Neuronal stem cell (in vitro differentiated cells): ENCODE results near the gene CD36.

Source experiments
- DNase-seq: peaks from one replicate; pipeline ENCODE4 v3.0.0-alpha.2; 2013; ENCODE audit warnings: low spot score
- H2AFZ ChIP-seq: one replicate; pipeline ENCODE4 v1.6.1; 2013; ENCODE audit warnings: mild to moderate bottlenecking, low read length, inconsistent platforms
- H2AK5ac ChIP-seq: 2 replicates; pipeline ENCODE4 v1.6.1; 2013; ENCODE audit warnings: low read depth, mild to moderate bottlenecking, inconsistent platforms, low read length, moderate library complexity, mixed read lengths
- H2BK120ac ChIP-seq: 2 replicates; pipeline ENCODE4 v1.6.1; 2013; ENCODE audit warnings: low read depth, mild to moderate bottlenecking, inconsistent platforms, low read length, moderate library complexity, mixed read lengths
- H2BK12ac ChIP-seq: one replicate; pipeline ENCODE4 v1.6.1; 2013; ENCODE audit warnings: low read length, inconsistent platforms
- H2BK15ac ChIP-seq: 2 replicates; pipeline ENCODE4 v1.6.1; 2013; ENCODE audit warnings: mild to moderate bottlenecking, low read length, inconsistent platforms, mixed read lengths
- H2BK5ac ChIP-seq: one replicate; pipeline ENCODE4 v1.6.1; 2013; ENCODE audit warnings: inconsistent platforms, mild to moderate bottlenecking, low read length, moderate library complexity
- H3K14ac ChIP-seq: one replicate; pipeline ENCODE4 v1.6.1; 2013; ENCODE audit warnings: low read length, inconsistent platforms
- H3K18ac ChIP-seq: 2 replicates; pipeline ENCODE4 v1.6.1; 2013; ENCODE audit warnings: low read length, inconsistent platforms
- H3K23ac ChIP-seq: 2 replicates; pipeline ENCODE4 v1.6.1; 2013; ENCODE audit warnings: low read depth, mild to moderate bottlenecking, mixed read lengths, low read length, inconsistent platforms; ENCODE audit not compliant: poor library complexity
- H3K27ac ChIP-seq: replicated peaks from 3 replicates; pipeline ENCODE4 v1.5.1; 2013; ENCODE audit warnings: low read length, inconsistent platforms
- H3K27me3 ChIP-seq, 3 experiments: 2 replicates each; pipeline ENCODE4 v1.6.1; 2013; ENCODE audit warnings: low read length in 3 of 3, mild to moderate bottlenecking in 2 of 3, inconsistent platforms in 1 of 3, low read depth in 1 of 3, mixed read lengths in 1 of 3, moderate library complexity in 1 of 3; ENCODE audit not compliant: control insufficient read depth in 3 of 3, insufficient read depth in 3 of 3
- H3K36me3 ChIP-seq, 2 donors: replicated peaks in 1 of 2; 2 replicates each; pipeline ENCODE4 v1.6.1; 2013; ENCODE audit warnings: low read length in 2 of 2; ENCODE audit not compliant: control insufficient read depth in 2 of 2, insufficient read depth in 2 of 2
- H3K4ac ChIP-seq: 2 replicates; pipeline ENCODE4 v1.6.1; 2013; ENCODE audit warnings: inconsistent platforms, mild to moderate bottlenecking, low read length, moderate library complexity
- H3K4me1 ChIP-seq, 2 donors: 1 replicate in 1 of 2; 2 replicates in 1 of 2; pipeline ENCODE4 v1.6.1; 2013; ENCODE audit warnings: low read length in 2 of 2, low read depth in 1 of 2; ENCODE audit not compliant: control insufficient read depth in 2 of 2, insufficient read depth in 1 of 2
- H3K4me2 ChIP-seq: one replicate; pipeline ENCODE4 v1.6.1; 2013; ENCODE audit warnings: mild to moderate bottlenecking, low read length, inconsistent platforms; ENCODE audit not compliant: insufficient read depth, poor library complexity, severe bottlenecking
- H3K4me3 ChIP-seq, 2 donors: 2 replicates each; pipeline ENCODE4 v1.5.1; 2013; ENCODE audit warnings: low read length in 2 of 2, mild to moderate bottlenecking in 2 of 2, inconsistent platforms in 1 of 2, moderate library complexity in 1 of 2
- H3K79me1 ChIP-seq: one replicate; pipeline ENCODE4 v1.6.1; 2013; ENCODE audit warnings: low read depth, mild to moderate bottlenecking, inconsistent platforms, low read length, moderate library complexity
- H3K9ac ChIP-seq: one replicate; pipeline ENCODE4 v1.6.1; 2013; ENCODE audit warnings: mild to moderate bottlenecking, low read depth, low read length, inconsistent platforms; ENCODE audit not compliant: poor library complexity
- H3K9me3 ChIP-seq, 2 donors: replicated peaks in 1 of 2; 2 replicates each; pipeline versions ENCODE3 to v1.6.1; 2013; ENCODE audit warnings: low read length in 2 of 2, mild to moderate bottlenecking in 2 of 2, inconsistent platforms in 1 of 2, low read depth in 1 of 2, mixed read lengths in 1 of 2, moderate library complexity in 1 of 2; ENCODE audit not compliant: control insufficient read depth in 2 of 2, insufficient read depth in 1 of 2
- H4K8ac ChIP-seq: one replicate; pipeline ENCODE4 v1.6.1; 2013; ENCODE audit warnings: low read depth, mild to moderate bottlenecking, inconsistent platforms, low read length, moderate library complexity
- H4K91ac ChIP-seq: one replicate; pipeline ENCODE4 v1.6.1; 2013; ENCODE audit warnings: low read length, low read depth, mild to moderate bottlenecking, inconsistent platforms; ENCODE audit not compliant: poor library complexity
- WGBS, 2 donors: extraction: QIAGEN DNeasy Blood & Tissue Kit; methylation state at CpG; one replicate each; pipeline ENCODE4 v1.1.7; 2013; ENCODE audit warnings: missing lambda C conversion rate in 2 of 2, mixed read lengths in 1 of 2; ENCODE audit not compliant: insufficient read length in 2 of 2, insufficient replicate concordance in 1 of 2; ENCODE audit errors: extremely low coverage in 2 of 2; 5-methylcytosine and 5-hydroxymethylcytosine counted together

The CD36 gene

DNA sequence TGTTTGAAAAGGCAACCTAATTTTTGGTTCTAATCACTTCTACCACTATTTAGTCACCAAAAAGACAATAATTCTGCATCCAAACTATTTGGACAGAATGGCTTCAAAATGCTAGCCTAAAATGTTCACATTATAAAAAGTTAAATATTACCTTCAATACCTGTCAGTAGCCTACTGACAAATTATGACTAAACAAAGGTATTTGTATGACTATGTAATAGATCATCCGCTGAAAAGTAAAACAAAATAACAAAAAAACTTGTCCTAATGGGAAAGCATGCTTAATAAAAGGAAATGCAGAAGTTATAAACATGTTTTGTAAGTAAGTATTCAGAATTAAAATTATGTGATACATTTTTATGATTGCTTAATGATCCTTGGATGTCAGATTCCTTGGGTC, 36.6 kb downstream of the CD36 start:
- no peak overlapping the region for H3K27ac ChIP-seq
- H2AFZ ChIP-seq: no peak overlapping the region
- no peak overlapping the region for H3K4ac ChIP-seq
- DNase-seq: no peak
- H3K18ac ChIP-seq: no peak overlapping the region
- no peak overlapping the region for H3K4me2 ChIP-seq
- no peak overlapping the region for H3K14ac ChIP-seq
- no peaks in the 10 kb centered on the region for H3K27me3 ChIP-seq
- no peaks in the 10 kb centered on the region for H3K9me3 ChIP-seq
- no CpG with 5 or more reads among the region's 1 CpG for WGBS, 2 donors
- H2BK12ac ChIP-seq: no peak overlapping the region
- H4K91ac ChIP-seq: no peak overlapping the region
- H3K23ac ChIP-seq: no peak overlapping the region
- no peak overlapping the region for H4K8ac ChIP-seq
- H3K79me1 ChIP-seq: no peaks in the 10 kb centered on the region
- no peak overlapping the region for H2BK120ac ChIP-seq
- no peaks in the 10 kb centered on the region for H3K4me1 ChIP-seq
- H2BK15ac ChIP-seq: no peak overlapping the region
- no peak overlapping the region for H3K4me3 ChIP-seq
- no peaks in the 10 kb centered on the region for H3K36me3 ChIP-seq
- H3K9ac ChIP-seq: no peak overlapping the region
- no peak overlapping the region for H2AK5ac ChIP-seq
- H2BK5ac ChIP-seq: no peak overlapping the region

DNA sequence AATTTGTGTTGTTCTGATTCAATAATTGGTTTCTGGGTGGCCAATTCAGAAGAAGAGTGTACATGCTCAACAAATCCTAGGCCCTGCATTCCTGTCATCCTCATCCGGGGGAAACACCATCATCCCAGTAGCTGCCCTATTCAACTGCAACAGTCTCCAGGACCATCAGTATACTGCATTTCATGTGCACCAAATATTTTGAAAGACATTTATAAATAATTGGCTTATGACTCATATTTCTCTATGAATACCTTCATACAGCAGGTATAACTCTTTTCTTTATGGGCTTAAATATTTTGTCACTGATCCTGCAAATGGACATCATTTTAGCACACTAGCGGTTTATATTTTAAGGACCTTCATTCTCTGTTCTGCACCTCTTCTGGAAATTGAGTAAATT, 38.0 kb downstream of the CD36 start:
- no peak overlapping the region for H3K18ac ChIP-seq
- H3K9ac ChIP-seq: no peak overlapping the region
- H2BK15ac ChIP-seq: no peak overlapping the region
- no peak overlapping the region for H3K4me3 ChIP-seq
- H3K4me1 ChIP-seq: no peaks in the 10 kb centered on the region
- H2AFZ ChIP-seq: no peak overlapping the region
- H2AK5ac ChIP-seq: no peak overlapping the region
- H3K23ac ChIP-seq: no peak overlapping the region
- H3K4me2 ChIP-seq: no peak overlapping the region
- H4K8ac ChIP-seq: no peak overlapping the region
- H3K27me3 ChIP-seq: no peaks in the 10 kb centered on the region
- WGBS, 2 donors: no CpG with 5 or more reads among the region's 2 CpGs
- H3K27ac ChIP-seq: no peak overlapping the region
- no peaks in the 10 kb centered on the region for H3K79me1 ChIP-seq
- H3K36me3 ChIP-seq: no peaks in the 10 kb centered on the region
- no peak overlapping the region for H4K91ac ChIP-seq
- DNase-seq: no peak
- no peaks in the 10 kb centered on the region for H3K9me3 ChIP-seq
- no peak overlapping the region for H3K14ac ChIP-seq
- no peak overlapping the region for H2BK12ac ChIP-seq
- no peak overlapping the region for H3K4ac ChIP-seq
- no peak overlapping the region for H2BK5ac ChIP-seq
- H2BK120ac ChIP-seq: no peak overlapping the region

DNA sequence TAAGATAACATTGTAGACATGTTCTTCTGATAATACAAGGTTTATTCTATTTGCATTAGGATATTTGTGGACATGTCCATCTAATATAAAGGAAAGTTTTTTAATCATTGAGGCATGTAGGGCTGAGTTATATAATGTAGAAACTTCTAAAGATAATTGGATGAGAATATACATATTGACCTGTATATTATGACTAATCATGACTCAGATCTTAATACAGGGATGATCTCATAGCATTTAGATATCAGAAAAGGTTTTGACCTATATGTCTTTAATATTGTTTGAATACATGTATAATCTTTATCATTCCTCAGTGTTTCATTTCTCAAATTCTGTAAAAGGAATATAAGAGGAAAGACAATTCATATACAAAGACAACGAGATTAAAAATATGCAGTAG, 39.2 kb downstream of the CD36 start:
- Histone ChIP-seq H3K9me3 (no peaks in the 10 kb centered on the region), H3K4me3 (no peak overlapping the region), H2BK15ac (no peak overlapping the region), H3K23ac (no peak overlapping the region), H2AK5ac (no peak overlapping the region), H2AFZ (no peak overlapping the region), H2BK12ac (no peak overlapping the region), H3K79me1 (no peaks in the 10 kb centered on the region), H3K9ac (no peak overlapping the region), H2BK120ac (no peak overlapping the region), H3K36me3 (no peaks in the 10 kb centered on the region), H2BK5ac (no peak overlapping the region), H3K18ac (no peak overlapping the region), H3K4me2 (no peak overlapping the region), H4K8ac (no peak overlapping the region), H3K27ac (no peak overlapping the region), H3K27me3 (no peaks in the 10 kb centered on the region), H4K91ac (no peak overlapping the region), H3K14ac (no peak overlapping the region), H3K4me1 (no peaks in the 10 kb centered on the region), H3K4ac (no peak overlapping the region)
- WGBS, 2 donors: no CpG with 5 or more reads among the region's 1 CpG
- no peak for DNase-seq

DNA sequence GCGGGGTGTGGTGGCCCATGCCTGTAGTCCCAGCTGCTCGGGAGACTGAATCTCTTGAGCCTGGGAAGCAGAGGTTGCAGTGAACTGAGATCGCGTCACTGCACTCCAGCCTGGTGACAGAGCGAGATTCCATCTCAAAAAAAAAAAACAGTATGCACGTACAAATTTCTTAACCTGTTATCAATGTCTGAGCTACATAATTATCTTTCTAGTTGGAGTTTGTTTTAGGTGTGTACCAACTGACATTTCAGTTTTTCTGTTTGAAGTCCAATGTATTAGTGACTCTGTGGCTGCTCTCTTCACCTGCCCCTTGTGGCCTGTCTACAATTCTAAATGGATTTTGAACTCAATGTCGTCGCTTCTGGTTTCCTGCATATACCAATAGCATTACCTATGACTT, 40.3 kb downstream of the CD36 start:
- Histone ChIP-seq H4K91ac (no peak overlapping the region), H3K79me1 (no peaks in the 10 kb centered on the region), H2AK5ac (no peak overlapping the region), H2BK15ac (no peak overlapping the region), H3K18ac (no peak overlapping the region), H3K27me3 (no peaks in the 10 kb centered on the region), H3K4me1 (no peaks in the 10 kb centered on the region), H3K27ac (no peak overlapping the region), H3K4me3 (no peak overlapping the region), H2BK120ac (no peak overlapping the region), H2BK12ac (no peak overlapping the region), H3K4me2 (no peak overlapping the region), H4K8ac (no peak overlapping the region), H3K14ac (no peak overlapping the region), H3K4ac (no peak overlapping the region), H3K36me3 (no peaks in the 10 kb centered on the region), H3K23ac (no peak overlapping the region), H3K9me3 (no peaks in the 10 kb centered on the region), H3K9ac (no peak overlapping the region), H2BK5ac (no peak overlapping the region), H2AFZ (no peak overlapping the region)
- DNase-seq: no peak
- no CpG with 5 or more reads among the region's 8 CpGs for WGBS, 2 donors
